NCI-H774 (cell line): ENCODE data around the gene RAB30.

Source experiments
- DNase-seq: peaks from one replicate; lab custom pipeline; 2025; lab: John Stamatoyannopoulos, UW

Gene RAB30

GRCh38 chr11:83039566-83039965, 32.1 kb downstream of the RAB30 start:
- DNase-seq, result no peak

GRCh38 chr11:83037877-83038276, 33.8 kb downstream of the RAB30 start:
- DNase-seq, result no peak

- DNase-seq, result no peak
Observed at GRCh38 chr11:83036701-83037100, 35.0 kb downstream of the RAB30 start.

GRCh38 chr11:83035070-83035854, 36.4 kb downstream of the RAB30 start:
- no peak for DNase-seq

DNA sequence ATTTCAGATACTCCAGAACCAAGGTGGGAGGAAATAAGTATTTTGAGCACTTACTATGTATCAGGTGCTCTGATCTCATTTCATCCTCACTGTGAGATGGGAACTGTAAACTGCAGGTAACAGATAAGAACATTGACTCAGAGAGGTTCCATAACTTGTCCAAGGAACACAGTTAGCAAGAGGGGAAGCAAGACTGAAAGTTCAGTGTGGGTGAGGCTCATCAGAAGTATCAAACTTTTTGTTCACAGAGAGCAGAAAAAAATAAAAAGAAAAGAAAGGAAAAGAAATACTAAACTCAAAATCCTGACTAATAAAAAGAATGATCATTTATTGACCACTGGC, 37.1 kb downstream of the RAB30 start:
- DNase-seq, result no peak

GRCh38 chr11:83033972-83034672, 37.6 kb downstream of the RAB30 start:
- DNase-seq, result no peak

DNA sequence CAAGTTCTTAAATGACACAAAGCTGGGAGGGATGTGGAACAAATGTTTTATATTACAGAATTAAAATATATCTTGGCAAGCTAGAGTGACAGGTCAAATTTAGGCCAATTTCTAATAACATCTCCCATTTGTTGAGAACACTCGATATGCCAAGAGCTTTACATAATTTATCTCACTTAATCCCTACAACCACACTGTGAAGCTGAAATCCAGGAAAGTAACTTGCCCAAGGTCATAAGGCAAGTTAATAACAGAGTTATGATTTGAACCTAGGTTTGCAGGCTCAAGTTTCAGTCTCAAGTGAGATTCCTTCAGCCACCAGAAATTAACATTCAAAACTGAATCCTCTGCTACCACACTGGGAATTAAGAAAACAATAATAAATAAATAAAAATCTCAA, 38.3 kb downstream of the RAB30 start:
- no peak for DNase-seq

GRCh38 chr11:83031127-83031526, 40.6 kb downstream of the RAB30 start:
- DNase-seq, result no peak

DNA sequence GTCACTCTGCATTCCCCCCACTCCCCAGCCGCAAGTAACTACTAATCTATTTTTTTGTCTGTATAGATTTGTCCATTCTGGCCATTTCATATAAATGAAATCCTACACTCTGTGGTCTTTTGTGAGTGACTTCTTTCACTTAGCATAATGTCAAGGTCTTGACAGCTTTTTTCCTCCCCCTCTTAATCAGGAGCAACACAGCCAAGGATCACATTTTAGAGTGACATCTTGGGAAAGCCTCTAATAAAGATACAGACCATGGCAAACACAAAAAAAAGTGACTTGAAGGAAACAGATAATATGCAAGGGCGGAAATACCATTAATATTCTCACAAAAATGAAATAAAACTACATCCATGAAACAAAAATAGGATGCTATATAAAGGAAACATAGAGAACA, 43.9 kb downstream of the RAB30 start:
- DNase-seq, result no peak

- no peak for DNase-seq
Observed at GRCh38 chr11:83027289-83027688, 44.4 kb downstream of the RAB30 start.

DNA sequence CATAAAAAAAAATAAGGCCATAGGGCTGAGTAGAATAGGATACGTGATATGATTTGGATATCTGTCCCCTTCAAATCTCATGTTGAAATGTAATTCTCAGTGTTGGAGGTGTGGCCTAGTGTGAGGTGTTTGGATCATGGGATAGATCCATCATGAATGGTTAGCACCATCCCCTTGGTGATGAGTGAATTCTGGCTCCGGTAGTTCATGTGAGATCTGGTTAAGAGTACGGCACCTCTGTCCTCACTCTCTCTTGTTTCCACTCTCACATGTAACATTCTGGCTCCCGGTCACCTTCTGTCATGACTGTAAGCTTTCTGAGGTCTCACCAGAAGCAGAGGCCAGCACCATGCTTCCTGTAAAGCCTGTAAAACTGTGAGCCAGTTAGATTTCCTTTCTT, 45.5 kb downstream of the RAB30 start:
- no peak for DNase-seq

GRCh38 chr11:83025267-83025704, 46.4 kb downstream of the RAB30 start:
- no peak for DNase-seq

- no peak for DNase-seq
Observed at GRCh38 chr11:83024270-83024854, 47.3 kb downstream of the RAB30 start.

DNA sequence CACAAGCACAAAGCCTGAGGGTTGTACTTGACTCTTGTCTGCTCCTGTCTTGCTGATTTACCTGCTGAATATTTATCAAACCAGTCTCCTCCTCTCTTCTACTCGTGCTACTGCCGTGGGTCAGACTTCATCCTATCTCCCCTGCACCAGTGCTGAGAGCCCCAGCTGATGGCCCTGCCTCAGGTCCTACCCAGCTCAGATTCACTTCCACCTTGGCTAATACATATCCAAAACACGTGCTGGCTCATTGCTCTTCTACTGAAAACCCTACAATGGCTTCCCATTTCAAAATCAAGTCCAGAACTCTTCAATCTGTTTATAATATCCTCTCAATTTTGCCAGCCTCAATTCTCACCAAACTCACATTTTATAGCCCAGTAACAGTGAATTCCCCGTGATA, 48.3 kb downstream of the RAB30 start:
- DNase-seq, result no peak

DNA sequence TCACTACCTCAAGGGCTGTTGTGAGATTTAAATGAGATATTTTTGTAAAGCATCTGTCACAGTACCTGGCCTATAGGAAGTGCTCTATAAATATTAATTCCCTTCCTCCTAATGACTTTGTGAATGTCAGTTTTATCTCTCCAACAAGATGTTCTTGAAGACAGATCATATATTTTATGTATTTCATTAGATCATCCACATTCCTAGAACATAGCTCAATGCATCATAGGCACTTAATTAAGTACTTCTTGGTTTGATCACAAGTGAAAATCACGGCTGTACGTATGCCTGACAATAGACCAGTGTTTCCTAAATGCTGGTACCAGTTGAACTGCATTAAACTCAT, 49.9 kb downstream of the RAB30 start:
- DNase-seq, result no peak

DNA sequence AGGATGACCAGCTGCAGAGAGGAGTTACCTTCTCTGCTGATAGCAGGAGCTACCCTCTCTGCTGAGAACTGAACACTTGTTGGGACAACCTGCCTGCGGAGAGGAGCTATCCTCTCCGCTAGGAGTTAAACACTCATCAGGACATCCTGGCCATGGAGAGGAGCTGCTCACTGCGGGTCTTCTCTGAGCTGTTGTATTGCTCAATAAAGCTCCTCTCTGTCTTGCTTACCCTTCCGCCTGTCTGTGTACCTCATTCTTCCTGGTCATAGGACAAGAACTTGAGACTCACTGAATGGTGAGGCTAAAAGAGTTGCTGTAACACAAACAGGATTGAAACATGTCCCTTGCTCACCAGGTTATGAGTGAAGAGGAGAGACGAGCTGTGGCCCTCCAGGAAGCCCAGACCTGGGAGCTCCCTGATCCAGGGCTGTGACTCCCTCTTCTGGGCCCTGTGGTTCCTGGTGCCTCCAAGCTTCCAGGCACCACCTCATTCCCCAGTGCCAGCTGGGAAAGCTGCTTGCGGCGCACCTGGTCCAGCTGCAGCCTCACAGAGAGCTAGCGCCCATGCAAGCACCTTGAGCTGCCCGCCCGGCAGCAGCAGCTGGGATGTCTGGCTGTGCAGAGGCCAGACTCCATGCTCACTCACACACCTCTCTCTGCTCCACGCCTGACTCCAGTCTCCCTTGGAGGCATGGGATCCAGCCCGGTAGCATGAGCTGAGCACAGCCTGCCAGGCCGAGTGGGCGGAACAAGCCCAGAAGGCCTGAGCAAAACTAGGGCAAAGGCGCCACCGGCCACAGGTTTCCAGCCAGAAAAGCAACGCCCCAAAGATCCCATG, 50.5 kb downstream of the RAB30 start:
- DNase-seq, result no peak

DNA sequence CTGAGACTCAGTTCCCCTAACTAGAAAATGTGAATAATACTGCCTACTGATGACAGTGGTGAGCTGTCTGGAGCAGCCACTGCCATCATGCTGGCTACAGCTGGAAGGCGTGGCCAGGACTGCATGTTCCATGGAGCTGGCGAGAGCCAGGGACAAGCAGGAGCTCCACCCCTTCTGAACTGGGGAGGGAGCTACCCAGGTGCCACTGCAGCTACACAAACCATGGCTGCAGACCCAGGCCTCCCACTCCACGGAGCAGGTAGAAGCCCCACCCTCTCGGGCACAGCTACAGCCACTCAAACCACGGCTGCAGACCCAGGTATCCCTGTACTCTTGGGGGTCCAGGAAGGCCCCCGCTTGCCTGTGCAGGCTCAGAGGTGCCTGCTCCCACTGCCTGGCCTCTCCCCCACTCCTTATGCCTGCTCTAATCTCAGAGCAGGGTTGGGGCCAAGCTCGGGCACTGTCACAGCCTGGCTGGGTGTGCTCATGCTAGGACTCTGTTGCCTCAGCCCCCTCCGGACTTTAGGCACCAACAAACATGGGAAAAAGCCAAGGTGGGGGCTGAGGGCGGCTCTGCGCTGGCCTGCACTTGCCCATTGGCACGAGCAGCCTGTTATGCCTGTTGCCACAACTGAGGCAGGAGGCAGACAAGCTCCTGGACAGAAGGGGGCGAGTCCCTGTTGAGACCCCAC, 51.7 kb downstream of the RAB30 start:
- no peak for DNase-seq

GRCh38 chr11:83014951-83015350, 56.7 kb downstream of the RAB30 start:
- DNase-seq, result no peak

- no peak for DNase-seq
Observed at GRCh38 chr11:83012168-83013067, 59.3 kb downstream of the RAB30 start.

- DNase-seq, result no peak
Observed at GRCh38 chr11:83011333-83012167, 60.1 kb downstream of the RAB30 start.
